Kidney epithelial cell (primary cell): ENCODE data around the gene CCNT1. TPM values are rescaled to one million over a fixed set of nuclear protein-coding genes. Genes with fewer than 3 reads are reported as not detected.
A peak's percentile ranks its signal among the peaks of the same experiment; 100 is the strongest.

Experiments
- DNase-seq: peaks from one replicate; pipeline ENCODE4 v3.0.0-alpha.2; 2010; ENCODE audit warnings: low read depth
- H3K27me3 ChIP-seq: 2 replicates; pipeline ENCODE4 v1.6.0; 2011; ENCODE audit warnings: low read length; ENCODE audit not compliant: control insufficient read depth, insufficient read depth
- H3K36me3 ChIP-seq: 2 replicates; pipeline ENCODE4 v1.5.1; 2011; ENCODE audit warnings: low read length; ENCODE audit not compliant: control insufficient read depth, insufficient read depth
- H3K4me3 ChIP-seq: 2 replicates; pipeline ENCODE4 v1.5.1; 2011; ENCODE audit warnings: low read depth, mild to moderate bottlenecking, control low read depth, low read length
- CTCF ChIP-seq: IDR thresholded peaks from 2 replicates; pipeline ENCODE4 v1.5.1; 2011; ENCODE audit warnings: mild to moderate bottlenecking, moderate library complexity, low read length, control low read depth, inconsistent platforms; ENCODE audit not compliant: insufficient read depth, poor library complexity, severe bottlenecking
- total RNA-seq: library from RNA; depleted of rRNA; stranded (reverse); fragments of >200 nt; gene quantifications from 2 replicates; pipeline ENCODE4 v1.2.3, GENCODE V29; 2015

The CCNT1 gene
- 25.9 and 29.5 TPM in 2 replicates for total RNA-seq

DNA sequence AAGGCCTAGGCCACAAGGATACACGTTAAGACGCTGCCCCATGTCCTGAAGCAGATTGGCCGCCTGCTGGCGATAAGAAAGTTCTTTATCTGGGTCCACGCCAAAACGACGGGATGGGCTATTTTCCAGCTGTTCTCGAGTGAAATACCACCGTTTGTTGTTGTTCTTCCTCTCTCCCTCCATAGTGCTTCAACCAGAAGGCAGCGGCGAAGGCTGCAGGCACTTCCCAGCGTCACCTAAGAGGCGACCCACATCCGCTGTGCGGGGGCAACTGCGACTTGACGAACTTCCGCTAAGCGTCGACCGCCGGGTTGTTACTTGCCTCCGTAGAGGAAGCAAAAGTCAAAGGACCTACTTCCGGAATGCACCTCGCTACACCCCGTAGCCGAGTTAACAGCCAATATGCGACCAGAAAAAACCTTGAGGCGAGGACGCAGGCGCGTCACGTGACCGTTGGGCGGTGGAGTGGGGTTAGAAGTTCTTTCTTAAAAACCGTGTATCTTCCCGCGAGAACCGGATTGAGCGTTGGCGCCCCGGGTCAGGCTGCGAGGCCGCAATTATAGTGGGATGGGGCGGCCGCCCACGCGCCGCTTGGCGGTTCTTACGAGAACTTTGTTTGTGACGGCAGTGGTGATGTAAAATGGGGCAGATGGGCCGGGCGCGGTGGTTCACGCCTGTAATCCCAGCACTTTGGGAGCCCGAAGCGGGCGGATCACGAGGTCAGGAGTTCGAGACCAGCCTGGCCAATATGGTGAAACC lies at the start of gene CCNT1:
CCNT1 (minus strand) TSS at position 215 of the 759 bp plus-strand sequence; CDS start at position 183, 32 bp downstream.
- no peaks in the 10 kb centered on the region for H3K36me3 ChIP-seq
- no peaks in the 10 kb centered on the region for H3K27me3 ChIP-seq
- H3K4me3 ChIP-seq = peak within 1 kb of the TSS; percentile 73
- peak; percentile 100 for DNase-seq
- peak; percentile 12 for TF ChIP-seq CTCF

DNA sequence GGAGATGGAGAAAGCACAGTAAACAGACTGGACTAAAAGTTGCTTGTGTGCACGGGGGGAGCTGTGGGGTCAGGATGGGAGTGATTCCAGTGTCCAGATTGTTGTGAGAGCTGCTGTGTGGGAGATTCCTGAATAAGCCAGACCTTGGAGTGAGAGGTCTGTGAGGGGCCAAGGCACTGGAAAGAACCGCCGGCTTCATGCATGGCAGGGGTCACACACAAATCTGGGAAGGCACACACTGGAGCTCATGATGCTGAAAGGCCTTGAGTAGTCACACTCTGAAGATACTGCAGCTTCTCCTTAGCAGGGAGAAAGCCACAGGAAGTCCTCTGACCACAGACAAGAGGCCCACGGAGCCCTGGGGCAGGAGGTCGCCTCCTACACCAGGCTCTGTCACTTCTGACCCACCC lies 49.3 kb upstream of the CCNT1 start:
- TF ChIP-seq CTCF = no peak
- Histone ChIP-seq H3K27me3 (no peaks in the 10 kb centered on the region), H3K36me3 (peaks cover under 1% of the 10 kb centered on the region), H3K4me3 (no peak overlapping the region)
- DNase-seq = no peak

GRCh38 chr12:48764521-48764920 lies 48.0 kb upstream of the CCNT1 start:
- no peak for DNase-seq
- no peaks in the 10 kb centered on the region for H3K36me3 ChIP-seq
- no peaks in the 10 kb centered on the region for H3K27me3 ChIP-seq
- no peak overlapping the region for H3K4me3 ChIP-seq
- no peak for TF ChIP-seq CTCF

DNA sequence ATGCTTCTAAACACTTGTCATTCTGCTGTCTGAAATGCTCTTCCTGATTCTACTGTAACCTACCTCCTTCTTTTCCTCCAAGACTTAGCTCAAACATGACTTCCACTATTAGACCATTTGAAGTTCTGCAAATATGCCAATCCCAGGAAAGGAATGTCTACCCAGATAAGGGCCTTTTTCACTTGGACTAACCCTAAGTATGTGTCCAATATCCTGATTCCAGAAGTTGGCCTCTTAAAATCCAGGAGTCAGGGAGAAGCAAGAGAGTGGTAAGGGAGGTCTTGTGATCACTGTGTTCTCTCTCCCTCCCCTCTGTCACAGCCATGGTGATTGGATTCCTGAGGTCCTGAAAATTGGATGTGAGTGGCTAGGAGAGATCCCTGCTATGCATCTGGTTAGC lies 42.2 kb upstream of the CCNT1 start:
- no peak for DNase-seq
- H3K4me3 ChIP-seq = no peak overlapping the region
- no peak for TF ChIP-seq CTCF
- H3K36me3 ChIP-seq = no peaks in the 10 kb centered on the region
- H3K27me3 ChIP-seq = no peaks in the 10 kb centered on the region

DNA sequence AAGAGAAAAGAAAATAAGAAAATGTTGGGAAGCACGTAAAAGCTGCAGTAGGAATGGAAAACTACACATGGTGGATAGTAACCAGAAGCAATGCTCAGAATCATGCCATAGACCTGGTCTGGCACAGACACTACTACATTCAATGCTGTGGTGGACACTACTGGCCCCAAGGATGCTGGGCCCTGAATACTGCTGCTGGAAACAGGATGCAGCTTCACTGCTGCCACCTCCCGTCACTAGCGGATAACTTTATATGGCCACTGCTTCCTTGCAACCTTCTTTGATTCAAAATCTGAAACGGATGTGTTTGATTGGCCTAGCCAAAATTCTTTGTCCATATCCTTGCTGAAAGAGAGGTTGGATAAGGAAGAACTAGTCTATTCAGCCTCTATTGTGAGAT lies 41.7 kb upstream of the CCNT1 start:
- H3K4me3 ChIP-seq = no peak overlapping the region
- DNase-seq = no peak
- no peaks in the 10 kb centered on the region for H3K27me3 ChIP-seq
- no peaks in the 10 kb centered on the region for H3K36me3 ChIP-seq
- no peak for TF ChIP-seq CTCF
